DND-41 (cell line): ENCODE data around the gene LRIT1.

ENCODE experiments used
- EZH2 ChIP-seq: IDR thresholded peaks from 3 replicates; pipeline ENCODE4 v1.6.1; 2012; ENCODE audit warnings: borderline replicate concordance, low read depth, mild to moderate bottlenecking, moderate library complexity, low read length, inconsistent platforms; ENCODE audit not compliant: severe bottlenecking
- TF ChIP-seq, protein P1 (sequence below): IDR thresholded peaks from 2 replicates; pipeline ENCODE4 v1.5.1; 2012; ENCODE audit warnings: borderline replicate concordance, low read length, moderate library complexity, mild to moderate bottlenecking; ENCODE audit not compliant: poor library complexity, severe bottlenecking; ENCODE audit errors: extremely low read depth

DNA sequence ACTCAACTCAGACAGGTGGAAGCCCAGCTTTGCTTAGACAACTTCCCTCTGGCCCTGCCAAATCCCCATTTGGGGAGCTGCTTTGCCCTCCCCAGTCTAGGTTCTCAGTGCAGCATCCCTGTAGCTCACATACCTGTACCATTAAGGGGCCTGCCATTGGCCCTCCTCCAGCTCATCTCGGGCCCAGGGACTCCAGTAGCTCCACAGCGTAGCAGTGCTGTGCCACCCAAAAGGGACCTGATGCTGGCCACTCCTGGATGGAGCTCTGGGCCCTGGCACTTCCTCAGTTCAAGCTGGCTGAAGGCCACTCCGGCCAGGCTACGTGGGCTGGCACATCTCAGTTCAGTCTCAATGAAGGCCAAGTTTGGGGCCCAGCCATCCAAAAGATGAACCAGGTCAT is 7.4 kb downstream of the LRIT1 start:
- TF ChIP-seq, protein P1, sequence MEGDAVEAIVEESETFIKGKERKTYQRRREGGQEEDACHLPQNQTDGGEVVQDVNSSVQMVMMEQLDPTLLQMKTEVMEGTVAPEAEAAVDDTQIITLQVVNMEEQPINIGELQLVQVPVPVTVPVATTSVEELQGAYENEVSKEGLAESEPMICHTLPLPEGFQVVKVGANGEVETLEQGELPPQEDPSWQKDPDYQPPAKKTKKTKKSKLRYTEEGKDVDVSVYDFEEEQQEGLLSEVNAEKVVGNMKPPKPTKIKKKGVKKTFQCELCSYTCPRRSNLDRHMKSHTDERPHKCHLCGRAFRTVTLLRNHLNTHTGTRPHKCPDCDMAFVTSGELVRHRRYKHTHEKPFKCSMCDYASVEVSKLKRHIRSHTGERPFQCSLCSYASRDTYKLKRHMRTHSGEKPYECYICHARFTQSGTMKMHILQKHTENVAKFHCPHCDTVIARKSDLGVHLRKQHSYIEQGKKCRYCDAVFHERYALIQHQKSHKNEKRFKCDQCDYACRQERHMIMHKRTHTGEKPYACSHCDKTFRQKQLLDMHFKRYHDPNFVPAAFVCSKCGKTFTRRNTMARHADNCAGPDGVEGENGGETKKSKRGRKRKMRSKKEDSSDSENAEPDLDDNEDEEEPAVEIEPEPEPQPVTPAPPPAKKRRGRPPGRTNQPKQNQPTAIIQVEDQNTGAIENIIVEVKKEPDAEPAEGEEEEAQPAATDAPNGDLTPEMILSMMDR, result no peak
- TF ChIP-seq EZH2, result no peak
